Activated CD8-positive, alpha-beta memory T cell treated with anti-CD3 and anti-CD28 coated beads, Interleukin-2, amount 50 U/mL, for 1 hour (primary cell): ENCODE results near the gene TBC1D5.
"Not testable (repeated sequence)": the region's sequence is repeated elsewhere in the genome, so short reads cannot be mapped to it uniquely, and the experiment has no call there.

ENCODE experiments used
- DNase-seq: peaks from one replicate; pipeline ENCODE4 v3.0.0-alpha.2; 2020; ENCODE audit errors: extremely low read depth

Gene TBC1D5

GRCh38 chr3:17645074-17645698 is 97.2 kb downstream of the TBC1D5 start:
- DNase-seq = no peak

DNA sequence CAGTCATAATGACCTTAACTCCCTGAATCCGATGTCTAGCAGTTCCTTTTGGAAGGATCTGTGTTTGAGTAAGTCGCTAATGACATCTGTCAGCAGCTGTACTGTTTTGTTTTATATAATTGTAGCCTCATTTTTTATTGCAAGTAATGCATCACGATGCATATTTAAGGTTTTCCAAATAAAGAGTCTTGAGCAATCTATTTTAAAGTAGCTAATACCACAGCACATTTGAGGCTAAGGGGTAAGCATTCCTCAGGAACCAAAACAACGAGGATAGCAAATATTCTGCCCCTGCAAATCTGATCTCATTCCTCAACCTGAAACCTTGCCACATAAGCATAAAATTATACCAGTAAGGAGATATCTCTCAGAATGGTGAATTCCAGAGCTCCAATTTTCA is 98.7 kb downstream of the TBC1D5 start:
- no peak for DNase-seq

GRCh38 chr3:17642474-17642873 is 100.0 kb downstream of the TBC1D5 start:
- no peak for DNase-seq

- DNase-seq = no peak
Measured at GRCh38 chr3:17640466-17640865, 102.0 kb downstream of the TBC1D5 start.

- DNase-seq = no peak
Measured at GRCh38 chr3:17639765-17640164, 102.7 kb downstream of the TBC1D5 start.

DNA sequence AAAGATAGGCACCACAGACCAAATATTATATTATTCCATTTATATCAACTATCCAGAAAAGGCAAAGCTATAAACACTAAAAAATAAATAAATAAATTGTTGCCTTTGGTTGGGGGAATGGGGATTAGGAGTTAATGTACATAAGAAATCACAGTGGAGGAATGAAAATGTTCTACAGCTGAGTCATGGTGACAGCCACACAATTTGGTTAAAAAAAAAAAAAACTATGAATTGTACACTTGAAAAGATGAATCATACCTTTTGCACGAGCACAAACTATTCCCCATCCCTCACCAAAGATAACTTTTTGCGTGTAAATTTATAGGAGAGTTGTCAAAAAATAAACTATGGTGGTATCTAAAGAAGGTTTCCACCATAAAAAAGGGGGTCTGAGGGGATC is 103.2 kb downstream of the TBC1D5 start:
- DNase-seq = no peak

DNA sequence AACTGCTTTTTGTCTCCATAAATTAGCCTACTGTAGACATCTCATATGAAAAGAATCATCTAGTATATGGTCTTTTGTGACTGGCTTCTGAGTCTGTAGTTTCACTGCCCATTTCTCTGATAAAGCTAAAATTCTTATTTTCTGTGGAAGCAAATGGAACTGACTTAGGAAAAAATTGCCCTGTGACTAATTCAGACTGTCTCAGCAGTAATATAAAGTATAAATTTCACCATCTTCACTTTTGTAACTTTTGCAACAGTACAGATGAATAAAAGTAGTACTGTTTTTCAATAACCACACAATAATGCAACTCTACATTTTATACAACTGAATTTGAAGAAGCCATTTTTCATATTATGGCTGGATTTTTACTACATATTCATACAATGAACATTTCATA is 104.1 kb downstream of the TBC1D5 start:
- DNase-seq = no peak

DNA sequence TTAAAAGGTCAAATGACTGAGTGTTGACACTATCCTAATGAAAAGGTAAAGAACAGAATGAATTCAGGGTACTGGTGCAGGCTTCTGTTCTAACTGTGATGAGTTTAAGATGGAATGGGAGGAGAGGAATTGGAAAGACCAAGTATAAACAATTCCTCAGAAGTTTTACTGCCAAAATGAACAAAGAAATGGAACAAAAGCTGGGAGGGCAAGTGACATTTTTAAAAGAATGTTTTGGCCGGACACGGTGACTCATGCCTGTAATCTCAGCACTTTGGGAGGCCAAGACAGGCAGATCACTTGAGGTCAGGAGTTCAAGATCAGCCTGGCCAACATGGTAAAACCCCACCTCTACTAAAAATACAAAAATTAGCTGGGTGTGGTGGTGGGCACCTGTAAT is 106.8 kb downstream of the TBC1D5 start:
- not testable (repeated sequence) for DNase-seq

DNA sequence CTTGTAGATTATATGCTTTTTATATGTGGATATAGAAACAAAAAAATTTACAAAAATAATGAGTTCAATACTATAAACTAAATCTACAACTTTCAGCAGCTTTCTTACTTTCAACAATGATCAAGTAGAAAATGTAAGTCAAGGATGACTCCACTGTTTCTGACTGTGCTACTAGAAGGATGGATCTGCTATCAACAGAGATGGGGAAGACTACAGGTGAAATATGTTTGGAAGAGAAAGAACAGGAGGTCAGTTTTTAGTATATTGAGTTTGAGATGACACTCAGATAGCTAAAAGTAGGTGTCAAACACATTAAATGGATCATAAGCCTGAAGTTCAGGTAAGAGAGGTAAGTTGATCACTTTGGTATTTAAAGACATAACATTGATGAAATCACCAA is 107.5 kb downstream of the TBC1D5 start:
- no peak for DNase-seq

DNA sequence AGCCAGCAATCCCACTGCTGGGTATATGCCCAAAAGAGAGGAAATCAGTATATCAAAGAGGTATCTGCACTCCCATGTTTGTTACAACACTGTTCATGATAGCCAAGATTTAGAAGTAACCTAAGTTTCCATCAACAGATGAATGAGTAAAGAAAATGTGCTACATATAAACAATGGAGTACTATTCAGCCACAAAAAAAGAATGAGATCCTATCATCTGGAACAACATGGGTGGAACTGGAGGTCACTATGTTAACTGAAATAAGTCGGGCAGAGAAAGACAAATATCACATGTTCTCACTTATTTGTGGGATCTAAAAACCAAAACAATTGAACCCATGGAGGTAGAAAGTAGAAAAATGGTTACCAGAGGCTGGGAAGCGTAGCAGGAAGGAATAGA is 108.2 kb downstream of the TBC1D5 start:
- DNase-seq = no peak

DNA sequence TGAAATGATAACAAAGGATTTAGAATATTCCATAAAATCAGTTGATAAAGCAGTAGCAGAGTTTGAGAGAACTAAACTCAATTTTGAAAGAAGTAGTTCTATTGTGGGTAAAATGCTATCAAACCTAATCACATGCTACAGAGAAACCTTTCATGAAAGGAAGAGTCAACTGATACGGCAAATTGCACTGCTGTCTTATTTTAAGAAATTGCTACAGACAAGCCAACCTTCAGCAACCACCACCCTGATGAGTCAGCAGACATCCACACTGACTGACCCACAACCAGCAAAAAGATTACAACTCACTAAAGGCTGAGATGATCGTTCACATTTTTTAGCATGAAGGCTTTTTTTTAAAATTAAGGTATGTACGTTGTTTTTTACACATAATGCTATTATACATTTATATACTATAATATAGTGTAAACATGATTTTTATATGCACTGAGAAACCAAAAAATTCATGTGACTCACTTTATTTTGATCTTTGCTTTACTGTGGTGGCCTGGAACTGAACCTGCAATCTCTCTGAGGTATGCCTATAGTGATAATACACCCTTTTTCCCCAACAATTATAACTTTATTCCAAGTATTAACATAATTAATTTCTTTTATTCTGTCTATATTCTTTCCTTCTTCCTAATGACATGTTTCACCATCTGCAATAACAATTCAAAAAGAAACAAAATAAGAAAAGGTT is 109.9 kb downstream of the TBC1D5 start:
- no peak for DNase-seq

- no peak for DNase-seq
Measured at GRCh38 chr3:17631609-17632008, 110.8 kb downstream of the TBC1D5 start.

- no peak for DNase-seq
Measured at GRCh38 chr3:17629400-17629799, 113.0 kb downstream of the TBC1D5 start.

DNA sequence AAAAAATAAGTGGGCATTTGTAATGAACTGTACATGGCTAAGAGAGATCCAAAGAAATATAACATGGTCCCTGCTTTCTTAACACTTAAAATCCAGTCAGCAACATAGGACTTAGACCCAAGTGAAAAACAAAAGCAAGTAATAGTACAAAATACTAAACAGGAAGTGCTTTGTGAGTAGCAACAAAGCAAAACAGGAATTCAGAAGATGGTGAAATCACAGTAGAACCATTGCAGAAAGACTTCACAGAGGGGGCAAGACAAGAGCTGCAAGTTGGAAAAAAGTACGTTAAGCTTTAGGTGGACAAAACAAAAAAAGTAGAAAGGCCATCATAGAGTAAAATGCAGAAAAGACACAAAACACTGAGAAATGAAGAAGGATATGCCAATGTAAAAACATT is 116.0 kb downstream of the TBC1D5 start:
- no peak for DNase-seq

- no peak for DNase-seq
Measured at GRCh38 chr3:17625133-17625532, 117.3 kb downstream of the TBC1D5 start.

- DNase-seq = no peak
Measured at GRCh38 chr3:17623464-17623863, 119.0 kb downstream of the TBC1D5 start.

DNA sequence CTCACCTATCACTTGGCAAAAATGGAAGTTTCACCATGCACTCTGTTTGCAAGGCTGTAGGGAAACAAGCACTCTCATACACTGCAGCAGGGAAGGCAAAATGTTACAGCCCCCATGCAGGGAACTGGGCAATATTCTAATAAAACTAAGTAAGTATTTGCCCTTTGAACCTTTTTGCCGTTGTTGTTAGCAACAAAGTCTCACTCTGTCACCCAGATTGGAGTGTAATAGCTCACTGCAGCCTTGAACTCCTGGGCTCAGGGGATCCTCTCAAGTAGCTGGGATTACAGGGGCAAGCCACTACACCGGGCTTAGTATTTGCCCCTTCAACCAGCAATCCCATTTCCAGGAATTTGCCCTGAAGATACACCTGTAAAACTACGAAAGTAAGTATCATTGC is 122.5 kb downstream of the TBC1D5 start:
- DNase-seq = no peak

DNA sequence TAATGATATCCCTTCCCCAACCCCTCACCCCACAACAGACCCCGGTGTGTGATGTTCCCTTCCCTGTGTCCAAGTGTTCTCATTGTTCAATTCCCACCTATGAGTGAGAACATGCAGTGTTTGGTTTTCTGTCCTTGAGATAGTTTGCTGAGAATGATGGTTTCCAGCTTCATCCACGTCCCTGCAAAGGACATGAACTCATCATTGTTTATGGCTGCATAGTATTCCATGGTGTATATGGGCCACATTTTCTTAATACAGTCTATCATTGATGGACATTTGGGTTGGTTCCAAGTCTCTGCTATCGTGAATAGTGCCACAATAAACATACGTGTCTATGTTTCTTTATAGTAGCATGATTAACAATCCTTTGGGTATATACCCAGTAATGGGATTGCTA is 129.4 kb downstream of the TBC1D5 start:
- DNase-seq = not testable (repeated sequence)

DNA sequence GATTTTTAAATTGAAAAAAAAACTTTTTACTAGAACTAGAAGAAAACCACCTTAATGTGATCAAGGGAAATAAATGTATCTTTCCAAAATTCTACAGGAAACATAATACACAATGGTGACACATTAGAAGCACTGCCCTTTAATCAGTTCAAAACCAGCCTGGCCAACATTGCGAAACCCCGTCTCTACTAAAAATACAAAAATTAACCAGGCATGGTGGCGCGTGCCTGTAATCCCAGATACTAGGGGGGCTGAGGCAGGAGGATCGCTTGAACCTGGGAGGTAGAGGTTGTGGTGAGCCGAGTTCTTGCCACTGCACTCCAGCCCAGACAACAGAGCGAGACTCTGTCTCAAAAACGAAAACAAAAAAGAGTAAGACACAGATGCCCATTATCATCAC is 134.5 kb downstream of the TBC1D5 start:
- DNase-seq = no peak

- no peak for DNase-seq
Measured at GRCh38 chr3:17605934-17606333, 136.5 kb downstream of the TBC1D5 start.

- no peak for DNase-seq
Measured at GRCh38 chr3:17605032-17605431, 137.4 kb downstream of the TBC1D5 start.

DNA sequence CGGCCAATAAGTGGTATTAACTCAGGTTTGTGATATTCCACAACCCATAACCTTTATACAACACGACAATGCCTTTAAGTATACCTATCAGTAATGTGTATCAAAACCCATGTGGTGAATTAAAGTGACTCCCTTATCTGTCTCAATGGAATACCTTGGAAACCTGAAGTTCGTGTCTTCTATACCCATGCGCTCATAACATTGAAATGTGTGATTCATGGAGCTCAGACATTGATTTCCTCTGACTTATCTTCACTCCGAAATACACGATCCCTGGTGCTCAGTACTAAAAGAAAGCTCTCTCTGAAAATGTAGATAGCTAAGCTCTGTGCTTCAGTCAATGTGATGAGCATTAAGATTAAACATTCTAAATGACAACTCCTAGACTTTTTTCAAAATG is 140.3 kb downstream of the TBC1D5 start:
- DNase-seq = no peak

DNA sequence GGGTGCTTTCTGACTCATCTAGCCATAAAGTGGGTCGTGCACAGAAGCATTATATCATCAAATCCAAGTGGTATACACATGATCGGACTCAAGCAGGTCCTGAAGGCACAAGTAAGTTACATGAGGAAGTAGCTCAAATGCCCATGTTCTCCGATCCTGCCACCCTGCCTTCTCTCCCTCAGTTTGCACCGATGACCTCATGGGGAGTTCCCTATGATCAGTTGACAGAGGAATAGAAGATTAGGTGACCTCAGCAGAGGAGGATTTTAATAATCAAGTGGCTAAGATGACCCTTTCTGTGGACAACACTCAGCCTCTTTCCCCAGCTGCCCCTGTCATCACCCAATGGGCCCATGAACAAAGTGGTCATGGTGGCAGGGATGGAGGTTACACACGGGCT is 149.5 kb downstream of the TBC1D5 start:
- no peak for DNase-seq

DNA sequence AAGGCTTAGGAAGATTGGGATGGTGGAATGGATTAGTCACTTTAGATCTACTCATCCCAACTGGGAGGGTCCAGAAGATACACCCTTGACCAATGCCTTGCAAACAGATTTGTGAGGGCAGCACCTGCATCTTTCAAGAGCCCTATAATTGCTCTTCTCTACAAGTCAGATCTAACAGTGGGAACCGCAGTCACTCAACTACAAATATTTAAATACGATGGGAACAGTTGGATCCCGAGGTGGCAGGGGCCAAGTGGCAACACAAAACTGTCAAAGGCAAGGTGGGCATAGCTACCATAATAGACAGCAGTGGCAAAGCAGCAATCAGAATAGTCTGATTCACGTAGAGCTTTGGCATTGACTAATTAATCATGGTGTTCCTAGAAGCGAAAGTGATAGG is 152.0 kb downstream of the TBC1D5 start:
- DNase-seq = no peak
